ENCODE data around the gene GNAS-AS1.

The GNAS-AS1 gene

DNA sequence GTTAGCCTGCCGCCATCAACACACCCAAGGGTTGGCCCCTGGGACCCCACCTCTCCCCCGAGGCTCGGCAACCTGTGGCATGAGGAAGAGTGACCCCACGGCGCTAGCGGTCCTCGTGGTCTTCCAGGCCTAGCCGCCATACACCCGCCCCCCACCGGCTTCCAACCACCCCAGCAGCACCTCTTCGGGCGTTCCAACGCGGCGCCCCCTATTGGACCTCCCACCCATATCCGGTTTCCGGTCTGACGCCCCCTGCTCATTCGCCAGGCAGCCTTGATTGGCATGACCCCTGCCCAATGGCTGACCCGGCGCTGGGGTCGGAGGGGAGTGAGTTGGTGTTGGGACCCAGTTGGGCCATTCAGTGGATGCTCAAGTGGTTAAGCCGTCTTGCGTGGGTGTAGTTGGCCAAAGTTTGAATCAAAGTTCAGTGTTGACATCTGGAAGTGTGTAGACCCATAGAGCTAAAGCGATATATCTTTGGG lies at the start of gene GNAS-AS1:
Gene GNAS-AS1 (minus strand): TSS at position 210 of the 482 bp plus-strand sequence.
- no peak for DNase-seq

DNA sequence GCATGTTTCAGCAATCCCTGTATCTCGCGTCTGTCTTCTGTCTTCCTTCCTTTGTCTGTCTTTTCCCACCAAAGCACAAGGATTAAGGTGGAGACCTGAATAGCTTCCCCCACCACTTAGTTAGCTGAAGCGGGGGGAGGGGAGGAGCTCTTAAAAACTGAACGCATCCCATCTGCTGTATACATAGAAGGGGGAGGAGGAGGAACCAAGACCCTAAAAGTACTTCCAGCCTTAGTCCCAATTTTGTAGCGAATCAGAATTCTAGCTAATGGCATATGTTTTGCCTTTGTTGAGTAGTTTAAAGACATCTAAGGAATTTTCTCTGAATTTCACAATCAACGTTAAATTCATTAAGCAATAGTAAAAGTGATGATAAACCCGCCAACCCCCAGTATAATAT lies 49.7 kb upstream of the GNAS-AS1 start:
- peak in 1 of 2 experiments; percentile 27 for DNase-seq

DNA sequence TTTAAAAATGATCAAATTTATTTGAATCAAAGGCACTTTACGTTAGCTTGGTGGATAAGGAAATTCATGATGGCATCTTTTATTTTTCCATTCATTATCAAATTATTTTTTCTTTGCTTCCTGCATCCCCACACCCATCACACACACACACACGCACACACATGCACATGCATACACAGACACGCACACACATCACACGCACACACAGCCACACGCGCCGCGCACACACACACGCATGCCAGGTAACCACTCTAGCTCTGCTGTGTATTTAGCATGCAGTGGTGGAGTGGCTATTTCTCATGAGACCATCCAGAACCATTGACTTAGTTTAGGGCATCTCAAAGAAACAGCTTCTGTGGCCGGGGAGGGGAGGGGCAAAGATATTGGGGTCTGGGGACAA lies 48.8 kb upstream of the GNAS-AS1 start:
- DNase-seq: peak in 1 of 2 experiments; percentile 28

DNA sequence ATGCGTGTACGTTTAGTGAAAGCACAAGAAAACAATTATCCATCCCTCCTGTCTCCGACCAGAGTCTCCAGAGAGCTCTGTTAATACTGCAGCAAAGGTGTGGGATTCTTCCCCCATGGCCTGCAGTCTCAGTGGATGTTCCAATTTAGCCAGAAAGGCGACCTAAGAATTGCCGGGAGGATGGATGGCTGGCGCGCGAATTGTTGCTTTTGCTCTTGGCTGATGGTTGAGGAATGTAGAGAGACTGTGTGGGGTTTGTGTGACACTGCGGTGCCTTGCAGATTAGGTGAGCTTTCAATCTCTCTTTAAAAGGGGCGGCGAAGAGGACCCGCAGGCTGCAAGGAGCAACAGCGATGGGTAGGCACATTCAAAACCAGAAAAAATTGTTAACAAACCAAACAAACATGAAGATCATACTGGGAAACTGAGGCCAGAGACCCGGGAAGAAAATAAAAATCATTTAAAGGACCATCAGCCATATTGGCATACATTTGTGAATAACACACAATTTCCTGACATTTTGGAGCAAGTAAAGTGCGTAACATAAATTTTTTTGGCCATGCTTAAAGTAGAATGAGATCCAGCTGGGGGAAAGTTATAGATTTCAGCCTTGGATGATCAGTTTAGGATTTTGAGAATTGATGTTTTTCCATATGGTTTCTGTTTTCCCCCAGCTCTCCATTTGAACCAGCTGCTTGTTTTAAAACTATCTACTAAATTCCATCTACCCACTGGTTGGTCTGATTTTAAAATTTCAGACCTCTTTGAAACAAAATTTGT lies 48.1 kb upstream of the GNAS-AS1 start:
- no peak for DNase-seq

DNA sequence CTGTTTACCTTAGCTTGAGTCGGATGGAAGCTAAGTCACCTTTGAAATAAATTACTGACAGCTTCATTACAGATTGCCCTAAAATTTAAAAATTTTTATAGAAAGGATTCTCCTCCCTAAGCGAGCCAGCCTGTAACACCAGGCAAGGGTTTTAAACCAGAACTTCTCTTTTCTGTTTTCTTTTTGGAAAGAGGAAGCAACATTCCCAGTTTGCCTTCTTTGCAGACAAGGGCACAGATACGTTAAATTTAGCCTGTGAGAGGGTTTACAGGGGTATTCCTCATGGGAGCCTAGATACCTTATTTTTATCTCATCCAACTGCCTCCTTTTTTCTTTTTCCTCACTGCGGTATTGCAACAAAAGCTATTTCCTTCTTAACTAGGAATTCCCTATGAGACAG lies 46.8 kb upstream of the GNAS-AS1 start:
- no peak for DNase-seq

DNA sequence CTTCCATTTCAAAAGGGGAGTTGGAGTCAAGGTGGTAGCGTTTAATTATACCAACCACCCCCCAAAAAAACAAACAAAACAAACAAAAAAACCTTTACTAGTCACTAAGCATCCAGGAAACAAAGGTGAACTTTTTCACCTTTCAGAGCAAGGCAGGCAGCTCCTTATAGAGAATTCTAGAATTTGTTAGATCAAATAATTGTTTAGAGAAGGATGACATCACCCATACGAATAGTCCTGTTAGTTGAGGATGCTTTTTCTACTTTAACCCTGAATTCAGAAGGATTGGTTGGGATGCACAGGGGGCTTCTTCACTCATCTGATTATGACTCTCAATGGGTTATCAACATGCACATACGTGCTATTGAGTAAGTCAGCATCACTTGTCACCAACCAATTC lies 46.1 kb upstream of the GNAS-AS1 start:
- DNase-seq: no peak

DNA sequence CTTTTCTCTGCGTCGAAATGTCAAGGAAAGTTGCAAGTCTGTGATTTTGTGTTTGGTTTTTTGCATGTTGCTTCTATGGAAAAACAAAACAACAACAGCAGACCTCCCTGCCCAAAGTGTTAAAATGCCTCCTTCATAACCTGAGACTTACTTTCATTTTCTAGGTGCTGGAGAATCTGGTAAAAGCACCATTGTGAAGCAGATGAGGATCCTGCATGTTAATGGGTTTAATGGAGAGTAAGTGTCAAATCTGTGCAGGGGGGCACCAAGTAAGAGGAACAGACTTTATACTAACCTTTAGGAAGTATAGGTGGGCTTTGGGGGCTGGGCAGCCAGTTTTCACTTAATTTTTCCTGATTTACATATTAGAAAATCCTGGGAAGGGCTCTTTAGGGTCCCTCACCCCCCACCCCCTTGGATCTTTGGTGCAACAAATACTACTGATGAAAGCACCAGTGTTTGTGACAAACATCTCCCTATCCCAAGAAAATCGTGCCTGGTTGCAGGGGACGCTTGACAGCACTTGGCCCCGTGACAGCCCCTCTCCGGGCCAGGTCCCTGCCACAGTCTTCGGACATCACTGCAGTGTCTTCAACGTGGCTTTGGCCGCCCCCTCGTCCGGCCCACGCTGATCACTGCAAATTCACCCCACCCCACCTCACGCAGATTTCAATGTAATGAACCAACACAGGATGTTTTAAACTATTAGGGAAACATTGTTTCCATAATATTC lies 44.9 kb upstream of the GNAS-AS1 start:
- no peak for DNase-seq

DNA sequence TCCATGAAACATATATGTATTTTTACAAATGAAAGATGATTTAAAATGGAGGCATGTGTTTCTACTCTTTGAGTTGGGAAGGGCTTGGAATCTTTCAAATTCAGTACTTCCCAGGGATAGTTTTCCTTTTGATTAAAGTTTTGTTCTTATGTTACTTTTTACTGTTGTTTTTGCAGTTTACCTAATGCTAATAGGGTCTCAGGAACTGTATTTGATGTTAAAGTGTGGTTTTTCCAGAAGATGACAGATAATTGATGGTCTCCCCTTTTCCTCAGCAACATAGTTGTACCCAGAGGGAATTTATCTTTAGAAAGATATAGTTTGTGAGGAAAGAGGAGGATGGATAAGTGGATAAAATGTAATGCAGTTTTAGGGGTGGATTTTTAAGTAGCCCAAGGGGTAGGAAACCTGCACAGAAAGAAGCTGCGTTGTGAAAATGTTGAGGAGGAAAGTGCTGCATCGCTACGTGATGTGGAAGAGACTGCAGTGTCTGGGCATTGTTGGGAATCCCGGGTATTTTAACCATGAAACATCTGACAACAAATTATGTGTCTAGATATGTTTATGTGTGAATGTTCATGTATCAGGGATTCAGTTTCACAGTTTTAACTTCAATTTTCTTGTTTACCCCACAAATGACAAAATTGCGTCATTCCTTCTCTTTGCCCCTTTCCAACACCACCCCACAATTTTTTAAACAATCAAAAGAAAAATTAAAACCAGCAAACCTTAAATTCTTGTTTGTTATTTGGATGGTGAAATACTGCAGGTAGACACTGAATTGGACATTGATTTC lies 44.1 kb upstream of the GNAS-AS1 start:
- DNase-seq: no peak

DNA sequence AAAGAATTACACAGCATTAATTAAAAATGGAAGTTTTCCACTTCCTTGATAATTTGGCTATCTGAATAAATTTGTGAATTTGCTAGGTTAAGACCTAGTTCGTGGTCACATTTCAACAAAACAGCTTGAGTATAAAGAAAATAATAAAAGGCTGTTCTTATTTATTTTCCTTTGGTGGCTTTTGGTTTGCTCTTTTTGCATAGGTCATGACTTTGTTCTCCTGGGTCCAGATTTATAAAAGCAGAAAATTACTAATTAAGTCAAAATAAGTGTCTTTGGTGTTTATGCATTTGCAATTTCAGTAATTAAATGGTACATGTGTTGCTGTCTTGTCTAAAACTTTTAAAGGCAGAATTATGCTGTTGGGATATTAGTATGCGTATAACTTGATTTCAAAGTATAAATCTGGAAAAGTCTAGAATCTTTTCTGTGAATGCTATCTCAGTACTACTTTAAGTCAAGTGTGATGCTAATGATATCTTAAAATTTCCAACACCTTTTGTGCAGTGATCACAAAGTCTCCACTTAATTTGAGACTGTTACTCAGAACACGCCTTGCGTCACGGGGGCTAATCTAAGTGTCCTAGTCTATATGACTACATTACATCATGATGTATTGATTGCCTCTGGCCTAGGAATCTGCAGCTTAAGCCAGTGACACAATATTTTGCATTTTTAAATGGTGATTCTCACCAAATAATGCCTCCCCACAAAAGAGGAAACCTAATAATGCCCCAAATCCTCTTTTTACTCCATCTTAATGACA lies 42.8 kb upstream of the GNAS-AS1 start:
- DNase-seq: no peak

DNA sequence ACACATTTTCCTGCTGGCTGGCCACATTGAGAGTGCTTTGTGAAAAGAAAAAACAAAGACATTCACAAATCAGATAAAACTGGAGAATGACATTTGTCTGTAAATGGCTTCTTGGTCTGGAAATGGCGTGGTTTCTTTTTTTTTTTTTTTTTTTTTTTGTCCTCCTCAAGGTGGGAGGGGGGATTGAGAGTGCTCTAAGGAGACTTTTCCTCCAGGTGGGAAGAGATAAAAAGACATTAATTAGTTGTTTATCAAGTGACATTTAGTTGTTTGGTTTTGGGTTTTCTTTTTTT lies 42.2 kb upstream of the GNAS-AS1 start:
- DNase-seq: peak; percentile 22 to 38

DNA sequence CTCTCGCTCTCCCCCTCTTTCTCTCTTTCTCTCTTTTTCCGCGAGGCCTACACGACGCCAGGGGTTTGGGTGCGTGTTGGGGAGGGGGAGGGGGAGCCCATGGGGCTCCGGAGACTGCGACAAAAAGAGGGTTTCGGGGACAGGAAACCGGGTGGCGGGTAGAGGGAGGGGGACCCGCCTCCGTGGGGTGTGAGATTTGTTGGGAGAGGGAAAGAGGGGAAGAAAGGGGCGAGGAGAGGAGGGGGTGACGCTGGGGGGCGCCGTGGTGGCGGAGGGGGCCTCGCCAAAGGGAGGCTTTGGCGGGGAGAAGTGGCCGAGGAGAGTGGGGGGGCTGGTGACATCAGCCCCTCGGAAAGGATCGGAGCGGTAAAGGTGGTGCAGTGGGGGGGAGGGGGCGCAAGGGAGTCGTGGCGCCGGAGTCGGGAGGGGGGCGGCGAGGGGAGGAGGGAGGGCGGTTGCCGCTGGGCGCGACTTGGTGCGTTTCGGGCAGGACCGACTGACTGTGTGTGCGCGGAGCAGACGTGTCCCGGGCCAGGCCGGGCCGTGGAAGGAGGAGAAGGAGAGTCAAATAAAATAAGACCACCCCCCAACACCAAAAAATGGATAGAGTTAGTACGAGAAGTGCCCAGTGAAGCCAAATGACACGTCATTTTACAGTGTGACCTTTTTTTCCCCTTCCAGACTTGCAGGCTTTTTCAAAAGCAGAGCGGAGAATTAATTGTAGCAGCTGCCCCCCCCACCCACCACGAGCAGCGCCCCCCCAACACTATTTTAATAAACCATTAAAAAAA lies 41.6 kb upstream of the GNAS-AS1 start:
- peak; percentile 52 to 89 for DNase-seq

DNA sequence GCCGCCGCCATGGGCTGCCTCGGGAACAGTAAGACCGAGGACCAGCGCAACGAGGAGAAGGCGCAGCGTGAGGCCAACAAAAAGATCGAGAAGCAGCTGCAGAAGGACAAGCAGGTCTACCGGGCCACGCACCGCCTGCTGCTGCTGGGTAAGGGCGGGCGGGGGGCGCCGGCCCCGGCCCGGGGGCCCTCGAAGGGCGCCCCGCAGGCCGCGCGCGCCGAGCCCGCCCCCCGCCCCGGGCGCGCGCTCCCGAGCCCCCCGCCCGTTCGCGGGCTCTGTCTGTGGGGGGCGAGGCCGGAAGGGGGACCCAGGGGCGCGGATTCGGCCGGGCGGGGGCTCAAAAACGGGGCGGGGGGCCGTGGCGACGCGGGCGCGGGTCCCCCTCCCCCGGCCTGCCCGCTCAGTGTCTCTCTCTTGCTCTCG lies 41.0 kb upstream of the GNAS-AS1 start:
- DNase-seq: peak in 1 of 2 experiments; percentile 83

DNA sequence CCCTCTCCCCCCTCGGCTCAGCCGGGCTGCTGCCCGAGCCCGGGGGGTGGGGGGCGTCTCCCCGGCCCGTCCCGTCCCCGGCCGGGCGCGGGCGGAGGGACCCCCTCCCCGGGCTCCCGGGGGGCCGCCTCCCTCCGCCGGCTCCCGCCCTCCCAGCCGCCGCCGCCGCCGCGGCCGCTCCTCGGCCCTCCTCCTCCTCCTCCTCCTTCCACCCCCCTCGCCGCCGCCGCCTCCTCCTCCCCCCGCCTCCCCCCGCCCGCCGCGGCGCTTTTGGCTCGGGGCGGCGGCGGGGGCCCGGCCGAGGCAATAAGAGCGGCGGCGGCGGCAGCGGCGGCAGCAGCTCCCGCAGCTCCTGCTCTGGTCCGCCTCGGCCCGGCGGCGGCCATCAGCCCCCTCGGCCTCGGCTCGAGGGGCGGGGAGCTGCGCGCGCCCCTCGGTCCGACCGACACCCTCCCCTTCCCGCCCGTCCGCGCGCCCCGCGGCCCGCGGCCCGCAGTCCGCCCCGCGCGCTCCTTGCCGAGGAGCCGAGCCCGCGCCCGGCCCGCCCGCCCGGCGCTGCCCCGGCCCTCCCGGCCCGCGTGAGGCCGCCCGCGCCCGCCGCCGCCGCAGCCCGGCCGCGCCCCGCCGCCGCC lies 40.5 kb upstream of the GNAS-AS1 start:
- DNase-seq: peak in 1 of 2 experiments; percentile 93

DNA sequence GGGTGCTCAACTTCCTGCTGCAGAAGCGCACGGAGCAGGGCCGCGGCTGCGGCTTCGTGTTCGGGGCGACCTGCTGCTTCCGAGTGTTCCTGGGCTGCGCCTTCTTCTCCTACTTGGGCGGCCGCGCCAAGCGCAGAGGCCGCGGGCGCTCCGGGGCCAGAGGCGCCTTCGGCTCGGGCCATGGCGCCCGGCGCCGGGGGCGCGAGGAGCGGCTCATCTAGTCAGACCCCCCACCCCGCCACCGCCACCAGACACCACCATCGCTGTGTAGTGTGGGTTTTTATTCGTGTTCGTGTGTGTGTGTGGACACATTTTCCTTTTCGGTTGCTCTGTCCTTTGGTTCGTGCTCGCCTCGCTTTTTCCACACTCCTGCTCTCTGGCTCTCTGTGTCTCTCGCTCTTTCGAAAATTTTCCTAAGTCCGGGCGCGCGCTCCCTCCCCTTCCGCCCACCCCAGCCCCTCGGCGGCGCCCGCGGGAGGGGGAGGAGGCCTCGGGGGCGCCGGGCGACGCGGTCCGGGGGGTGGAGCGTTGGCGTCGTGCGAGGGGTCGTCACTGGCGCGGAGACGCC lies 39.9 kb upstream of the GNAS-AS1 start:
- peak; percentile 81 to 96 for DNase-seq

DNA sequence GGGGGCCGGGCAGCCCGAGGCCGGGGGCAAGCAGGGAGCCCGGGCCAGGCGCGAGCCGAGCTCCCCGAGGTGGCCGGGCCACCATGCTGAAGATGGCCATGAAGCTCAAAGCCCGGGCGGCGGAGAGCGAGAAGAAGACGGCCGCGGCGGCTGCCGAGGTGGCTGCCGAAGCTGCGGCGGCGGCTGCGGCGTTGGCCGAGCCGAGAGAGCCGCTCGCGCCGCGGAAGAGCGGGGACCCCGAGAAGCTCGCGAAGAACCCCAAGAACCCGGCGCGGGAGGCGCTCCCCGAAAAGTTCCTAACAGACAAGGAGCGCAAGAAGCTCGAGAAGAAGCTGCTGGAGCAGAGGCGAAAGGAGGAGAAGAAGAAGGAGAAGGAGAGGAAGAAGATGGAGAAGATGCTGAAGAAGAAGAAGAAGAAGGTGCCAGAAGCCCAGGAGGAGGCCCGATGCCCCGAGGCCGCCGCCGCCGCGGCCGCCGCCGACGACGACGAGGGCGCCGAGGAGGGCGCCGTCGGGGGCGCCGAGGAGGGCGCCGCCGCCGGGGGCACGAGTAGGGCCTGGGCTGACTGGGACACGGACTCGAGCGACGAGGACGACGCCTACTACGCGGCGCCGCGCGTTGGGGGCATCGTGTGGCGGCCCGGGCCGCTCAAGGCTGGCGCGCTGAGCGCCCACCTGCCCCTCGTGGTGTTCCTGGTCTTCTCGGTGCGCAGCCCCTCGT lies 39.3 kb upstream of the GNAS-AS1 start:
- DNase-seq: peak in 1 of 2 experiments; percentile 49

DNA sequence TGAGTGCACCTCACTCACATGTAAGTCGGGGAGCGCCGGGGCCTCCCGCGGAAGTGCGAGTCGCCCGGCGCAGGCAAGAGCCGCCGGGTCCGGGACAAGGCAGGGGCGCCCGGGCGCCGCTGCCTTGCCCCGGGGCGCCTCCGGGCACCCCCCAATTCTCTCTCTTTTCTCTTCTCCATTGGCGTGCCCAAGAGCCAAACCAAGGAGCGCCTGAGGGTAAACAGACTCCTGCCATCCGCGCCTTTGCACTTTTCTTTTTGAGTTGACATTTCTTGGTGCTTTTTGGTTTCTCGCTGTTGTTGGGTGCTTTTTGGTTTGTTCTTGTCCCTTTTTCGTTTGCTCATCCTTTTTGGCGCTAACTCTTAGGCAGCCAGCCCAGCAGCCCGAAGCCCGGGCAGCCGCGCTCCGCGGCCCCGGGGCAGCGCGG lies 38.6 kb upstream of the GNAS-AS1 start:
- peak in 1 of 2 experiments; percentile 47 for DNase-seq

DNA sequence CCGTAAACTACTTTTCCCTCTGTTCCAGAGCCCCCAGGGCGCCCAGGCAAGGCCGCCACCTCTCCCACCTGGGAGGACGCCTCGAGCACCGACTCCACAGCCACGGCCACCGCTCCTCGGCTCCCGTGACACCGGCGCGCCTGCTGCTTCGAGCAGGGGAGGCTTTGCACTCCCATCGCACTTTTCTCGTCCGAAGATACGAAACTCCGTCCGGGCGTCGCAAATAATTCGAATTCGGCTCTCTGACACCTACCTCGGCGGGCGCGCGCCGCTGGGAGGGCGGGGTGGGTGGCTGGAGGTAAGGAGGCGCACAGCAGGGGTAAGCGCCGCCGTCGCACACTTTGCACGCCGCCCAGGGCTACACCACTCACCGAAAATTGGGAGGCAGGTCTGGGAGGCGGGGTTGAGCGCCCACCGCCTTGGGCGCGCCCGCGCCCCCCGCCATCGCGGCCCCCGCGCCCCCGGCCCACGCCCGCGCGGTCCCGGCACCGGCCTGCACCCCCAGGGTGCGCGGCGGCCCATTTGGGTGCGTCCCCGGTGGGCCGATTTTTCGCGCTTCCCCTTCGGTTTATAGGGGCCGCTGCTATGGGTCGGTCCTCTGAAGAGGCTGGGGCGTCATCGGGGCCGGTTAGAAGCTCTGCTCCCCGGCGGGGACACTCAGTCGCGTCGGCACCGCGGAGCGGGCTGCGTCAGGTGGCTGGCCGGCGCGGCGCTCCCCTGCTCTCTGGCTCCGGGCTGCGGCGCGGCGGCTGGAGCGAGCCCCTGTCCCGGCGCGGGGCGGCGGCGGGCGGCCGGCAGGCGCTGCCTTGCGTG lies 38.0 kb upstream of the GNAS-AS1 start:
- DNase-seq: peak; percentile 44 to 88

DNA sequence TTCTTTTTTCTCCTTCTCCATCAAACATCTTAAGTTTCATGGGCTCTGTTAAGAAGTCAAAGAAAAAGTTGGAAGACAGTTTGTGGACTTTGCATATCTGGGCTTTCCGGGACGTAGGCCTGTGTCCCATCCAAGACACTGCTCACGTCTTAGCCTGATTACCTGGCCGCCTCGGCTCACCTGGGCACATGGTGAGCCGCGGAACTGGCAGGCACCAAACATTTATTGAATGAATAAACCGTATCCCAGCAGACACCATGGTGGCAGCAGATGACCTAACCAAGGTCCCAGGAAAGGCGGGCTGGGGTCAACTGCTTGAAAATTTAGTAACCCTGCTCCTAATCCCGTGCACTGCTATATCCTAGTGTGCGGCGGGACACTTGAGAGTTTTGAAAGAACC lies 37.4 kb upstream of the GNAS-AS1 start:
- no peak for DNase-seq

DNA sequence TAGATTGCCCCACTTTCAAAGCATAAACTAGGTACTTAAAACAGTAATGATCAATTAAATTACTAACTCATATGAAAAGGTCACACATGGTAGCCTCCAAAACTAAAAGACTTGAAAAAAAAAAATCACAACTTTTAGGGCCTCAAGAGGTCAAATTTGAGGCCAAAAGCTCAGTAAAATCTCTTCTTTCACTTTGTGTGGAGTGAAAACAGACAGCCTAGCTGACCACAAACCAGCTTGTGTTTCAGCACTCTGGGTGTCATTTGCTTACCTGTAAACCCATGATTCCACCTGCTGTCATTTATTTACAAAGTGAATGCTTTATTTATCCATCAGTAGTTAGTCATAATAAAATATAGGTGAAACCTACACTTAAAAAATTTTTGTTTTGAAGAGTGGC lies 35.8 kb upstream of the GNAS-AS1 start:
- DNase-seq: peak in 1 of 2 experiments; percentile 30

All from NCI-H526 (cell line).